CD8-positive, alpha-beta memory T cell (primary cell): ENCODE results near the gene PRKACB. TPM values are rescaled to one million over a fixed set of nuclear protein-coding genes. Genes with fewer than 3 reads are reported as not detected.

ENCODE experiments used
- CTCF ChIA-PET: fragments of 350-600 bp; sonication (Branson Sonifier 250); formaldehyde crosslinking; loops from one replicate; lab custom pipeline; 2021; ENCODE audit warnings: antibody characterized with exemption; lab: Charles Lee
- POLR2A ChIA-PET: fragments of 350-600 bp; sonication (Branson Sonifier 250); formaldehyde crosslinking; loops from one replicate; lab custom pipeline; 2021; ENCODE audit warnings: antibody characterized with exemption; lab: Charles Lee
- DNase-seq, 5 donors: peaks; one replicate each; pipeline versions ENCODE4 v3.0.0 to v3.0.0-alpha.2; 2020 to 2022; ENCODE audit warnings: mixed read lengths in 1 of 5
- H3K27ac ChIP-seq: one replicate; pipeline ENCODE4 v1.7.0; 2013; ENCODE audit warnings: low read depth, mild to moderate bottlenecking, low read length, moderate library complexity
- H3K27me3 ChIP-seq: 2 replicates; pipeline ENCODE4 v1.7.0; 2013; ENCODE audit warnings: low read length, mild to moderate bottlenecking; ENCODE audit not compliant: insufficient read depth, poor library complexity, severe bottlenecking
- H3K36me3 ChIP-seq: 2 replicates; pipeline ENCODE4 v1.7.0; 2013; ENCODE audit warnings: mild to moderate bottlenecking, low read length, moderate library complexity; ENCODE audit not compliant: insufficient read depth
- H3K4me1 ChIP-seq: 2 replicates; pipeline ENCODE4 v1.7.0; 2013; ENCODE audit warnings: mild to moderate bottlenecking, low read length, moderate library complexity; ENCODE audit not compliant: insufficient read depth
- H3K4me3 ChIP-seq: 2 replicates; pipeline ENCODE4 v1.7.0; 2013; ENCODE audit warnings: mild to moderate bottlenecking, low read length
- H3K9me3 ChIP-seq: 2 replicates; pipeline ENCODE4 v1.7.0; 2013; ENCODE audit warnings: mild to moderate bottlenecking, low read length
- H3K27ac Mint-ChIP-seq, 8 donors: one replicate each; pipeline ENCODE4 v1.8.0; 2020 to 2021; ENCODE audit warnings: mixed read lengths in 8 of 8, mild to moderate bottlenecking in 6 of 8, inconsistent platforms in 3 of 8, moderate library complexity in 3 of 8
- H3K27me3 Mint-ChIP-seq, 2 donors: one replicate each; pipeline ENCODE4 v1.8.0; 2020 to 2021; ENCODE audit warnings: mixed read lengths in 2 of 2, mild to moderate bottlenecking in 1 of 2, moderate library complexity in 1 of 2
- H3K36me3 Mint-ChIP-seq, 3 donors: one replicate each; pipeline ENCODE4 v1.8.0; 2020 to 2021; ENCODE audit warnings: mixed read lengths in 3 of 3, inconsistent platforms in 1 of 3, mild to moderate bottlenecking in 1 of 3
- H3K4me1 Mint-ChIP-seq, 3 donors: one replicate each; pipeline ENCODE4 v1.8.0; 2020 to 2021; ENCODE audit warnings: mixed read lengths in 3 of 3, inconsistent platforms in 1 of 3, mild to moderate bottlenecking in 1 of 3
- H3K4me3 Mint-ChIP-seq, 7 donors: one replicate each; pipeline ENCODE4 v1.8.0; 2020 to 2021; ENCODE audit warnings: mixed read lengths in 7 of 7, mild to moderate bottlenecking in 6 of 7, moderate library complexity in 4 of 7, inconsistent platforms in 2 of 7
- H3K9me3 Mint-ChIP-seq, 5 donors: one replicate each; pipeline ENCODE4 v1.8.0; 2020 to 2022; ENCODE audit warnings: mixed read lengths in 5 of 5, mild to moderate bottlenecking in 3 of 5, moderate library complexity in 2 of 5, inconsistent platforms in 1 of 5
- polyA plus RNA-seq: library from polyadenylated mRNA; unstranded; fragments of 300-500 nt; fragmentation: Illumina TruSeq; gene quantifications from one replicate; pipeline ENCODE4 v1.2.3, GENCODE V29; 2021
- total RNA-seq, 2 experiments: library from RNA; stranded (reverse); gene quantifications; one replicate each; pipeline ENCODE4 v1.2.3, GENCODE V29; 2021

PRKACB gene
- total and polyA plus RNA-seq, 3 experiments from 2014 or later, result 47.7 to 97.5 (median 54.6) TPM

- no peaks in the 10 kb centered on the region for H3K27me3 ChIP-seq
- Mint-ChIP-seq H3K4me3 (peak overlapping the region; percentile 15 to 70 (median 45)), H3K36me3 (peaks cover 8 to 18% (median 13%) of the 10 kb centered on the region in 3 donors), H3K27ac (peak overlapping the region in 5 of 8 donors; percentile 4 to 60 (median 36)), H3K9me3 (no peaks in the 10 kb centered on the region), H3K4me1 (peaks cover 85 to 98% (median 94%) of the 10 kb centered on the region in 3 donors), H3K27me3 (no peaks in the 10 kb centered on the region)
- H3K9me3 ChIP-seq, result no peaks in the 10 kb centered on the region
- DNase-seq, result no peak
- POLR2A ChIA-PET, result no interaction called here
- CTCF ChIA-PET, result no interaction called here
- H3K4me3 ChIP-seq, result no peak overlapping the region
- no peaks in the 10 kb centered on the region for H3K36me3 ChIP-seq
- no peak overlapping the region for H3K27ac ChIP-seq
- peaks cover 59% of the 10 kb centered on the region for H3K4me1 ChIP-seq
Measured at GRCh38 chr1:84159533-84160240, 15.6 kb downstream of the PRKACB start.

DNA sequence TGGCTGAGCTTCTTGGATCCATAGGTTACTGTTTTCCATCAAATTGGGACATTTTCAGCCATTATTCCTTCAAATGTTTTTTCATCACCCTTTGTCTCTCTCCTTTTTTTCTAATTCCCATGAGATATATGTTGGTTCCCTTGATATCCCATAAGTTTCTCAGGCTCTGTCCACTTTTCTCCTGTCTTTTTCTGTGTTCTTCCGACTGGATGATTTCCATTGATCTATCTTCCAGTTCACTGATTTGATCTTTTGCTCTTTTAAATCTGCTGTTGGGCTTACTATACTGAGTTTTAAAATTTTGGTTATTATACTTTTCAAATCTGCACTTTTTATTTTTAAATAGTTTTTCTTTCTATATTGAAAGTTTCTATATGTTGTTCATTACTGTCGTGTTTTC, 18.2 kb downstream of the PRKACB start:
- no peaks in the 10 kb centered on the region for H3K9me3 ChIP-seq
- H3K9me3 Mint-ChIP-seq, result no peaks in the 10 kb centered on the region
- H3K27ac ChIP-seq, result no peak overlapping the region
- peaks cover 75 to 98% (median 92%) of the 10 kb centered on the region in 3 donors for H3K4me1 Mint-ChIP-seq
- H3K27ac Mint-ChIP-seq, result peak overlapping the region in 5 of 8 donors; percentile 10 to 79 (median 24)
- DNase-seq, result no peak
- no peak overlapping the region for H3K4me3 ChIP-seq
- H3K4me3 Mint-ChIP-seq, result peak overlapping the region in 6 of 7 donors; percentile 6 to 45 (median 30)
- H3K27me3 Mint-ChIP-seq, result no peaks in the 10 kb centered on the region
- H3K4me1 ChIP-seq, result peaks cover 62% of the 10 kb centered on the region
- no peaks in the 10 kb centered on the region for H3K36me3 ChIP-seq
- CTCF ChIA-PET, result interaction anchor here (1.3 to 1.4 kb wide), 2 partner anchors 10 to 21 kb away, joined by 3 to 4 read pairs; no protein-coding TSS in a partner anchor
- POLR2A ChIA-PET, result interaction anchor here (1.8 kb wide), 1 partner anchor 18 kb away, joined by 6 read pairs; the partner anchor contains the start of gene PRKACB
- no peaks in the 10 kb centered on the region for H3K27me3 ChIP-seq
- peaks cover 6 to 14% (median 13%) of the 10 kb centered on the region in 3 donors for H3K36me3 Mint-ChIP-seq

GRCh38 chr1:84163123-84163931, 19.3 kb downstream of the PRKACB start:
- Mint-ChIP-seq H3K27ac (peak overlapping the region in 7 of 8 donors; percentile 52 to 86 (median 76)), H3K4me3 (peak overlapping the region; percentile 13 to 84 (median 67)), H3K36me3 (peaks cover 0 to 7% (median 6%) of the 10 kb centered on the region in 3 donors), H3K27me3 (no peaks in the 10 kb centered on the region), H3K4me1 (peaks cover 74 to 97% (median 92%) of the 10 kb centered on the region in 3 donors), H3K9me3 (no peaks in the 10 kb centered on the region)
- H3K4me1 ChIP-seq, result peaks cover 70% of the 10 kb centered on the region
- H3K4me3 ChIP-seq, result no peak overlapping the region
- ChIA-PET CTCF (interaction anchor here (0.7 to 2.0 kb wide), 6 partner anchors 11 to 279 kb away, joined by 3 to 7 read pairs (median 4); partner anchors contain the start of gene PRKACB), POLR2A (interaction anchor here (1.5 to 1.8 kb wide), 2 partner anchors 16 to 19 kb away, joined by 4 to 6 read pairs; partner anchors contain the start of gene PRKACB)
- no peaks in the 10 kb centered on the region for H3K27me3 ChIP-seq
- no peaks in the 10 kb centered on the region for H3K36me3 ChIP-seq
- H3K27ac ChIP-seq, result no peak overlapping the region
- DNase-seq, result no peak
- H3K9me3 ChIP-seq, result no peaks in the 10 kb centered on the region

GRCh38 chr1:84164161-84164560, 20.1 kb downstream of the PRKACB start:
- H3K4me3 Mint-ChIP-seq, result peak overlapping the region; percentile 63 to 86 (median 71)
- no peaks in the 10 kb centered on the region for H3K27me3 ChIP-seq
- no peaks in the 10 kb centered on the region for H3K27me3 Mint-ChIP-seq
- DNase-seq, result no peak
- H3K36me3 Mint-ChIP-seq, result peaks cover 0 to 5% (median 0%) of the 10 kb centered on the region in 3 donors
- no peaks in the 10 kb centered on the region for H3K9me3 Mint-ChIP-seq
- H3K9me3 ChIP-seq, result no peaks in the 10 kb centered on the region
- H3K4me3 ChIP-seq, result peak overlapping the region; percentile 16
- ChIA-PET CTCF (interaction anchor here (1.1 to 2.0 kb wide), 5 partner anchors 12 to 271 kb away, joined by 3 to 7 read pairs (median 3); partner anchors contain the start of gene PRKACB), POLR2A (interaction anchor here (1.5 to 1.6 kb wide), 2 partner anchors 17 to 20 kb away, joined by 4 to 6 read pairs; partner anchors contain the start of gene PRKACB)
- peaks cover 77 to 97% (median 92%) of the 10 kb centered on the region in 3 donors for H3K4me1 Mint-ChIP-seq
- no peak overlapping the region for H3K27ac ChIP-seq
- H3K36me3 ChIP-seq, result no peaks in the 10 kb centered on the region
- peak overlapping the region in 7 of 8 donors; percentile 18 to 86 (median 78) for H3K27ac Mint-ChIP-seq
- H3K4me1 ChIP-seq, result peaks cover 78% of the 10 kb centered on the region

- H3K4me1 Mint-ChIP-seq, result peaks cover 79 to 97% (median 94%) of the 10 kb centered on the region in 3 donors
Measured at GRCh38 chr1:84164567-84165021, 20.5 kb downstream of the PRKACB start.

GRCh38 chr1:84165601-84166000, 21.5 kb downstream of the PRKACB start:
- no peak for DNase-seq
- ChIA-PET POLR2A (interaction anchor here (1.6 kb wide), 1 partner anchor 21 kb away, joined by 6 read pairs; the partner anchor contains the start of gene PRKACB), CTCF (no interaction called here)
- H3K27me3 Mint-ChIP-seq, result no peaks in the 10 kb centered on the region
- H3K27ac ChIP-seq, result no peak overlapping the region
- peak overlapping the region; percentile 29 to 80 (median 66) for H3K4me3 Mint-ChIP-seq
- H3K36me3 ChIP-seq, result no peaks in the 10 kb centered on the region
- H3K9me3 Mint-ChIP-seq, result no peaks in the 10 kb centered on the region
- no peak overlapping the region for H3K4me3 ChIP-seq
- no peaks in the 10 kb centered on the region for H3K9me3 ChIP-seq
- H3K4me1 ChIP-seq, result peaks cover 73% of the 10 kb centered on the region
- H3K36me3 Mint-ChIP-seq, result peaks cover 0 to 5% (median 0%) of the 10 kb centered on the region in 3 donors
- H3K27ac Mint-ChIP-seq, result peak overlapping the region in 5 of 8 donors; percentile 2 to 62 (median 48)
- H3K4me1 Mint-ChIP-seq, result peaks cover 80 to 97% (median 95%) of the 10 kb centered on the region in 3 donors
- no peaks in the 10 kb centered on the region for H3K27me3 ChIP-seq

More at GRCh38 chr1:84164567-84165021, 20.5 kb downstream of the PRKACB start:
- no peaks in the 10 kb centered on the region for H3K36me3 ChIP-seq
- POLR2A ChIA-PET, result interaction anchor here (1.5 to 1.6 kb wide), 2 partner anchors 17 to 20 kb away, joined by 4 to 6 read pairs; partner anchors contain the start of gene PRKACB
- CTCF ChIA-PET, result interaction anchor here (1.1 to 2.0 kb wide), 5 partner anchors 12 to 270 kb away, joined by 3 to 7 read pairs (median 3); partner anchors contain the start of gene PRKACB
- H3K27ac Mint-ChIP-seq, result peak overlapping the region; percentile 9 to 86 (median 78)
- H3K36me3 Mint-ChIP-seq, result peaks cover 0 to 5% (median 0%) of the 10 kb centered on the region in 3 donors
- H3K4me1 ChIP-seq, result peaks cover 78% of the 10 kb centered on the region
- no peaks in the 10 kb centered on the region for H3K27me3 ChIP-seq
- H3K9me3 Mint-ChIP-seq, result no peaks in the 10 kb centered on the region
- H3K9me3 ChIP-seq, result no peaks in the 10 kb centered on the region
- no peaks in the 10 kb centered on the region for H3K27me3 Mint-ChIP-seq
- H3K4me3 ChIP-seq, result peak overlapping the region; percentile 16
- H3K4me3 Mint-ChIP-seq, result peak overlapping the region; percentile 63 to 86 (median 71)
- H3K27ac ChIP-seq, result no peak overlapping the region
- DNase-seq, result no peak

DNA sequence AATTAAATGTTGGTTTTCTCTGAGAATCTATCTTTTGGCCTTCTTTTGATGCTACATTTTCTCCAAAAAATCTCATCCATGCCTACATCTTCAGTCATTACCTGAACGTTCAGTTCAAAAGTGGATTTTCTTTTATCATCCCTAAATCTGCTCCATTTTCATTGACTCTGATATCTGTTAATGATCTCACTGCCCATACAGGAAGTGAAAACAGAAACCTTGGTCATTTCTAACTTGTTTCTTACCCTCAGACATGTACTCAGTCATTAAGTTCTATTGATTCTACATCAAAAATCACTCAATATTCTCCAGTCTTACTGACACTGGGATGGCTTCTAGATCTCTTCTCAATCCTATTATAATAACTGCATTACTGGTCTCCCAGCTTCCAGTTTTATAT, 22.7 kb downstream of the PRKACB start:
- Mint-ChIP-seq H3K27ac (peak overlapping the region in 7 of 8 donors; percentile 2 to 86 (median 36)), H3K9me3 (no peaks in the 10 kb centered on the region), H3K27me3 (no peaks in the 10 kb centered on the region), H3K36me3 (peaks cover 0 to 6% (median 0%) of the 10 kb centered on the region in 3 donors), H3K4me3 (peak overlapping the region; percentile 8 to 69 (median 42)), H3K4me1 (peaks cover 80 to 96% (median 96%) of the 10 kb centered on the region in 3 donors)
- H3K36me3 ChIP-seq, result no peaks in the 10 kb centered on the region
- H3K9me3 ChIP-seq, result no peaks in the 10 kb centered on the region
- H3K4me1 ChIP-seq, result peaks cover 63% of the 10 kb centered on the region
- ChIA-PET POLR2A (no interaction called here), CTCF (no interaction called here)
- no peak for DNase-seq
- no peak overlapping the region for H3K4me3 ChIP-seq
- no peak overlapping the region for H3K27ac ChIP-seq
- H3K27me3 ChIP-seq, result no peaks in the 10 kb centered on the region
